Hepatocyte (in vitro differentiated cells): ENCODE results near the gene HECW1. TPM values are rescaled to one million over a fixed set of nuclear protein-coding genes. Genes with fewer than 3 reads are reported as not detected.
A peak's percentile ranks its signal among the peaks of the same experiment; 100 is the strongest.

Source experiments
- DNase-seq: peaks from one replicate; pipeline ENCODE4 v3.0.0-alpha.2; 2016; ENCODE audit warnings: low spot score
- H2AFZ ChIP-seq: fragments of 200-600 bp; sonication (generic); 2 replicates; pipeline ENCODE4 v1.6.0; 2016; ENCODE audit warnings: antibody characterized with exemption, mild to moderate bottlenecking
- H3K27ac ChIP-seq: fragments of 200-600 bp; sonication (generic); 2 replicates; pipeline ENCODE4 v1.5.1; 2016; ENCODE audit warnings: mild to moderate bottlenecking
- H3K27me3 ChIP-seq: fragments of 200-600 bp; sonication (generic); 2 replicates; pipeline ENCODE4 v1.6.1; 2016
- H3K36me3 ChIP-seq: fragments of 200-600 bp; sonication (generic); replicated peaks from 2 replicates; pipeline ENCODE4 v1.5.1; 2016; ENCODE audit warnings: low read depth; ENCODE audit not compliant: insufficient read depth
- H3K4me1 ChIP-seq: fragments of 200-600 bp; sonication (generic); 2 replicates; pipeline ENCODE4 v1.5.1; 2016; ENCODE audit warnings: mild to moderate bottlenecking, moderate library complexity; ENCODE audit not compliant: insufficient read depth
- H3K4me2 ChIP-seq: fragments of 200-600 bp; sonication (generic); 2 replicates; pipeline ENCODE4 v1.6.0; 2016
- H3K4me3 ChIP-seq: fragments of 200-600 bp; sonication (generic); 2 replicates; pipeline ENCODE4 v1.5.1; 2016; ENCODE audit warnings: mild to moderate bottlenecking
- H3K79me2 ChIP-seq: fragments of 200-600 bp; sonication (generic); 2 replicates; pipeline ENCODE4 v1.6.0; 2017; ENCODE audit warnings: mild to moderate bottlenecking
- H3K9me2 ChIP-seq: fragments of 200-600 bp; sonication (generic); replicated peaks from 2 replicates; pipeline ENCODE4 v1.6.0; 2017; ENCODE audit warnings: mild to moderate bottlenecking; ENCODE audit not compliant: insufficient read depth
- H3K9me3 ChIP-seq: fragments of 200-600 bp; sonication (generic); 2 replicates; pipeline ENCODE4 v1.5.1; 2016; ENCODE audit warnings: low read depth, mild to moderate bottlenecking
- H4K20me1 ChIP-seq: fragments of 200-600 bp; sonication (generic); 2 replicates; pipeline ENCODE4 v1.6.0; 2016; ENCODE audit warnings: mild to moderate bottlenecking; ENCODE audit not compliant: insufficient read depth, poor library complexity, severe bottlenecking
- CTCF ChIP-seq: fragments of 200-600 bp; sonication (generic); IDR thresholded peaks from 2 replicates; pipeline ENCODE4 v1.5.1; 2016; ENCODE audit warnings: antibody characterized with exemption, mild to moderate bottlenecking; ENCODE audit not compliant: poor library complexity
- EZH2 ChIP-seq: fragments of 200-600 bp; sonication (generic); IDR thresholded peaks from 2 replicates; pipeline ENCODE4 v1.6.1; 2016; ENCODE audit warnings: antibody characterized with exemption, mild to moderate bottlenecking, borderline replicate concordance
- EZH2phosphoT487 ChIP-seq: fragments of 200-600 bp; sonication (generic); IDR thresholded peaks from one replicate; pipeline ENCODE4 v1.6.1; 2018; ENCODE audit warnings: antibody characterized with exemption, mild to moderate bottlenecking, low read depth, moderate library complexity; ENCODE audit not compliant: unreplicated experiment, severe bottlenecking
- WGBS: methylation state at CpG from one replicate; pipeline ENCODE4 v1.1.6; 2016; ENCODE audit warnings: low lambda C conversion rate; ENCODE audit errors: missing lambda C conversion rate; 5-methylcytosine and 5-hydroxymethylcytosine counted together
- polyA plus RNA-seq: library from polyadenylated mRNA; unstranded; fragments of >200 nt; fragmentation: Nextera tagmentation; extraction: Ambion mirVana; gene quantifications from 2 replicates; pipeline ENCODE4 v1.2.1, GENCODE V29; 2016
- total RNA-seq: library from RNA; depleted of rRNA; stranded (reverse); fragments of >200 nt; gene quantifications from 2 replicates; pipeline ENCODE4 v1.2.3, GENCODE V29; 2014

HECW1 gene
- total and polyA plus RNA-seq, 2 experiments from 2014 or later, result 1.5 to 7.6 TPM

DNA sequence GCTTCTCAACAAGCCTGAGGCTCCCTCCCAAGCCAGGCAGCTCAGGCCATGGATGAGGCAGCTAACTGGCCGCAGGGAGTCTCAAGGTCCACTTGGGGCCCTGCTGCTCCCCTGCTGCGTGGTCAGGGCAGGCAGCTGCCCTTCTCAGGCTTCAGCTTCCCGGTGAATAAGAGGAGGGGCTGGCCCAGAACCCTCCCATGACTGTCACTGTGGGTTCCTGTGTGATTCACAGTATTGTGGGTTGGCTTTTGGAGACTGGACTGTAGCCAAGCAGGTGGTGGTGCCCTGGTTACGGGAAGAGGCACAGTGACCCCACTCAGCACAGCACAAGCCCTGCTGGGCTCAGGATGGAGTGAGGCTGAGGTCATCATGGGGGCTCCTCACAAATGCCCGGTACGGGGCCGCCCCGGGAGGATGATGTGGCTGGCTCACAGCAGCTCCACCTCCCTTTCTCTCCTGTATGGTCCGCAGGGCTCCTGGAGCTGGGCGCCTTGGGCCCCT is 189.8 kb downstream of the HECW1 start:
- Histone ChIP-seq H3K9me3 (no peaks in the 10 kb centered on the region), H3K4me2 (no peak overlapping the region), H3K4me3 (no peak overlapping the region), H3K27me3 (no peaks in the 10 kb centered on the region), H3K36me3 (no peaks in the 10 kb centered on the region), H3K27ac (no peak overlapping the region), H2AFZ (no peak overlapping the region), H3K79me2 (no peaks in the 10 kb centered on the region), H3K9me2 (no peaks in the 10 kb centered on the region), H3K4me1 (peaks cover 8% of the 10 kb centered on the region), H4K20me1 (no peaks in the 10 kb centered on the region)
- DNase-seq, result peak; percentile 75
- WGBS, result 78% methylated on average over 10 of the region's 10 CpGs
- TF ChIP-seq EZH2phosphoT487, result no peak

GRCh38 chr7:43302773-43303460 is 190.5 kb downstream of the HECW1 start:
- no peak overlapping the region for H3K4me2 ChIP-seq
- H3K4me1 ChIP-seq, result peaks cover 8% of the 10 kb centered on the region
- H3K79me2 ChIP-seq, result no peaks in the 10 kb centered on the region
- DNase-seq, result no peak
- H3K36me3 ChIP-seq, result no peaks in the 10 kb centered on the region
- 74% methylated on average over 11 of the region's 11 CpGs for WGBS
- no peaks in the 10 kb centered on the region for H3K9me3 ChIP-seq
- H3K27ac ChIP-seq, result no peak overlapping the region
- H2AFZ ChIP-seq, result no peak overlapping the region
- H3K27me3 ChIP-seq, result no peaks in the 10 kb centered on the region
- H4K20me1 ChIP-seq, result no peaks in the 10 kb centered on the region
- TF ChIP-seq CTCF, result no peak
- no peak for TF ChIP-seq EZH2phosphoT487
- no peak for TF ChIP-seq EZH2
- no peaks in the 10 kb centered on the region for H3K9me2 ChIP-seq
- H3K4me3 ChIP-seq, result no peak overlapping the region

DNA sequence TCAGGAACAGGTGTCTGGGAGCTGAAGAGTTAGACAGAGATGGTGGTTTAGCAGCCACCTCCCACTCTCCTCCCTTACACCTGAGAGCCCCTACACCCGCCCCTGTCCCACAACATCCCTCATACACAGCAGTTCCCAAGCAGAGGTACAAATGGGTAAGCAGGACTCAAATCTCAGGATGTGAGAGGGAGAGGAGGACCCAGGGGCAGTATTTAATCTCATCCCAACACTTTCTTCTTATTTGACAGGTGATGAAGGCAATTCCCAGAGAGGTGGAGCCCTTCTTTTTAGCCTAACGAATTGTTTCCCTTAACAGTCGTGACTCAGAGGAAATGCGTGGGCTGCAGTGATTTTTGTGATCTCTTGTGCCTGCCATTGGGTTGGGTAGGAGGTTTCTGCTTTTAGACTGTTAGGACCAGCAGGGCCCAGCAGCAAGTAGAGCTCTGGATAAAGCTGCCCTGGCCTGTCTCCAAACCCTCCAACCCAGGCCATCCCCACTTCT is 191.3 kb downstream of the HECW1 start:
- no peak for TF ChIP-seq EZH2
- no peak for TF ChIP-seq CTCF
- no peak for TF ChIP-seq EZH2phosphoT487
- no peaks in the 10 kb centered on the region for H3K36me3 ChIP-seq
- no peak for DNase-seq
- peaks cover 8% of the 10 kb centered on the region for H3K4me1 ChIP-seq
- no peak overlapping the region for H3K4me2 ChIP-seq
- no peak overlapping the region for H3K27ac ChIP-seq
- no peaks in the 10 kb centered on the region for H3K79me2 ChIP-seq
- no peaks in the 10 kb centered on the region for H3K27me3 ChIP-seq
- no peaks in the 10 kb centered on the region for H3K9me3 ChIP-seq
- no peaks in the 10 kb centered on the region for H4K20me1 ChIP-seq
- H2AFZ ChIP-seq, result no peak overlapping the region
- H3K9me2 ChIP-seq, result no peaks in the 10 kb centered on the region
- H3K4me3 ChIP-seq, result no peak overlapping the region
- 71% methylated on average over 4 of the region's 4 CpGs for WGBS

DNA sequence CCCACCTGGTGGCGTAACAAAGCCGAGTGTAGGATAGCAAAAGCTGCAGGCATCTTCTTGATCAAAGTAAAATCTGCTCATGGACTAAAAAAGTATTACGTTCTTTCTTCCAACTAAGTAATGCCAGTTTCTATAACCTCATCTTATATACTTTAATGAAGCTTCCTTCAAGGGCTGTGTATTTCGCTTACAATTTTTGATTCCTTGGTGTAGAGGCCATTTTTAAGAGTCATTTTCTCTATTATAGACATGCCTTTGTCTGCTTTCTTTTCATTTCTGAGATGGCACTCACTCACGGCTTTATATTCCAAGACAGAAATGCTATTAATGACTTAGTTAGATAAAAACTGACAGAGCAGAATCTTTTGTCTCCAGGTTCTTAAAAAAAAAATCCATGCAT is 194.0 kb downstream of the HECW1 start:
- no peak overlapping the region for H3K27ac ChIP-seq
- no peaks in the 10 kb centered on the region for H3K27me3 ChIP-seq
- H3K36me3 ChIP-seq, result no peaks in the 10 kb centered on the region
- no peak overlapping the region for H2AFZ ChIP-seq
- H4K20me1 ChIP-seq, result no peaks in the 10 kb centered on the region
- H3K4me2 ChIP-seq, result no peak overlapping the region
- no peaks in the 10 kb centered on the region for H3K9me2 ChIP-seq
- peaks cover 8% of the 10 kb centered on the region for H3K4me1 ChIP-seq
- DNase-seq, result no peak
- no peaks in the 10 kb centered on the region for H3K79me2 ChIP-seq
- no peaks in the 10 kb centered on the region for H3K9me3 ChIP-seq
- TF ChIP-seq CTCF, result no peak
- no peak for TF ChIP-seq EZH2
- no peak for TF ChIP-seq EZH2phosphoT487
- no peak overlapping the region for H3K4me3 ChIP-seq
- 77% methylated on average over 5 of the region's 5 CpGs for WGBS
